ENCODE data around the gene FBF1. TPM values are rescaled to one million over a fixed set of nuclear protein-coding genes. Genes with fewer than 3 reads are reported as not detected.

Gene FBF1
- total RNA-seq, 4 donors from 2014 or later = 2.5 to 6.4 (median 5.8) TPM

DNA sequence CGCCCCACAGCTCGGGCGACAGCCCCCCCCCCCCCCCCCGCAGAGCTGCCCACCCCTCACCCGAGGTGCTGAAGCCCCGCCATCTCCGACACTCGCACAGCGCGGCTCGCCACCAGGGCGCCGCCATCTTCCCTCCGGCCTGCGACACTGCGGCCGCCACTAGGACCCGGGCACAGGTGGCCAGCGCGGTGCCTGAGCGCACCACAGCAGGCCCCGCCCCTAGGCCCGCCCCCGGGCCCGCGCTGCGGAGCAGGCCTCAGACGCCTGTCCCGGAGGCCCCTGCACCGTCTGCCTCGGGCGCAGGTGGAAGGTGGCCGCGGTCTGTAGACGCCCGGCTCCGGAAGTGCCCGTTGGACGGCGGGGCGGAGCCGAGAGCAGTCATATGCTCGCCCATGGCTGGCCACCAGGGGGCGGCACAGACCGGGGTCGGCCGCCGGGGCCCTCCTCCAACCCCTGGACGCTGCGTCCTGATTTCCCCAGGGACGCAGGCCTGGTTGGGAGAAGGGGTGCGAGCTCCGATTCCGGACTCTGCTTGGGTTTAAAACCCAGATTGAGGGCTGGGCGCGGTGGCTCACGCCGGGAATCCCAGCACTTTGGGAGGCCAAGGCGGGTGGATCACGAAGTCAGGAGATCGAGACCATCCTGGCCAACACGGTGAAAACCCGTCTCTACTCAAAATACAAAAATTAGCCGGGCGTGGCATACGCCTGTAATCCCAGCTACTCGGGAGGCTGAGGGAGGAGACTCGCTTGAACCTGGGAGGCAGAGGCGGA, 35.9 kb downstream of the FBF1 start, which contains the start of gene MRPL38:
Gene MRPL38 (minus strand): TSS at position 136 of the 773 bp plus-strand sequence. CDS start 9 bp downstream, at position 127.
- in situ Hi-C loops (cut with MboI; ENCODE audit: low sequenced_read_pairs in 4 of 4) (loop anchor here (5.0 kb wide), 1 partner anchor 102 kb away; no protein-coding TSS in a partner anchor), intact Hi-C loops (cut with DNase I; ENCODE audit: low total_unique reads) (loop anchor here (1.0 kb wide), 3 partner anchors 36 to 100 kb away; partner anchors contain the start of genes ACOX1, FBF1 and TEN1)
- peaks cover 12 to 21% of the 10 kb centered on the region in 2 donors for H3K4me1 ChIP-seq
- no peaks in the 10 kb centered on the region for H3K9me3 ChIP-seq
- peak within 1 kb of the TSS; percentile 66 to 95 (median 83) for H3K4me3 ChIP-seq
- peak within 1 kb of the TSS; percentile 92 to 95 (median 94) for H3K27ac ChIP-seq
- peaks cover 0 to 26% of the 10 kb centered on the region in 2 donors for H3K36me3 ChIP-seq
- ATAC-seq = peak; percentile 89 to 91
- peak; percentile 85 to 94 for DNase-seq
- TF ChIP-seq POLR2A (IDR thresholded peaks at IDR 0.05) = peak; percentile 66 to 67
- TF ChIP-seq, protein P1, sequence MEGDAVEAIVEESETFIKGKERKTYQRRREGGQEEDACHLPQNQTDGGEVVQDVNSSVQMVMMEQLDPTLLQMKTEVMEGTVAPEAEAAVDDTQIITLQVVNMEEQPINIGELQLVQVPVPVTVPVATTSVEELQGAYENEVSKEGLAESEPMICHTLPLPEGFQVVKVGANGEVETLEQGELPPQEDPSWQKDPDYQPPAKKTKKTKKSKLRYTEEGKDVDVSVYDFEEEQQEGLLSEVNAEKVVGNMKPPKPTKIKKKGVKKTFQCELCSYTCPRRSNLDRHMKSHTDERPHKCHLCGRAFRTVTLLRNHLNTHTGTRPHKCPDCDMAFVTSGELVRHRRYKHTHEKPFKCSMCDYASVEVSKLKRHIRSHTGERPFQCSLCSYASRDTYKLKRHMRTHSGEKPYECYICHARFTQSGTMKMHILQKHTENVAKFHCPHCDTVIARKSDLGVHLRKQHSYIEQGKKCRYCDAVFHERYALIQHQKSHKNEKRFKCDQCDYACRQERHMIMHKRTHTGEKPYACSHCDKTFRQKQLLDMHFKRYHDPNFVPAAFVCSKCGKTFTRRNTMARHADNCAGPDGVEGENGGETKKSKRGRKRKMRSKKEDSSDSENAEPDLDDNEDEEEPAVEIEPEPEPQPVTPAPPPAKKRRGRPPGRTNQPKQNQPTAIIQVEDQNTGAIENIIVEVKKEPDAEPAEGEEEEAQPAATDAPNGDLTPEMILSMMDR (IDR thresholded peaks at IDR 0.05 in 4 of 5, conservative IDR thresholded peaks at IDR 0.05 in 1 of 5) = peak in 4 of 5 experiments; percentile 97 to 100 (median 100)
- H3K27me3 ChIP-seq = no peaks in the 10 kb centered on the region

DNA sequence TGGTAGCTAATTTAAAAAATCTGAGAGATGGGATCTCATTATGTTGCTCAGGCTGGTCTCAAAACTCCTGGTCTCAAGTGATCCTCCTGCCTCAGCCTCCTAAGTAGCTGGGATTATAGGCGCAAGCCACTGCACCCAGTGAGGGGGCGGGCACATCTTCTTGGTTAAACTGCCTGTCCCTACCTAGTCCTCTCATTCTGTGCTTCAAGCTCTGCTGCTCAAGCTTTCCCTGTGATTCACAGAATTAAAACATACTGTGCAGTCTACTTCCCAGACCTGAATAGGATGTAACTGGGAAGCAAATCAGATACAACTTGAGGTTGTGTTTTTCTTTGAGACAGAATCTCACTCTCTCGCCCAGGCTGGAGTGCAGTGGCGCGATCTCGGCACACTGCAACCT, 38.4 kb downstream of the FBF1 start:
- H3K9me3 ChIP-seq = no peaks in the 10 kb centered on the region
- TF ChIP-seq, protein P1 (IDR thresholded peaks at IDR 0.05 in 4 of 5, conservative IDR thresholded peaks at IDR 0.05 in 1 of 5) = no peak
- no peak for TF ChIP-seq POLR2A (IDR thresholded peaks at IDR 0.05)
- peaks cover 14 to 23% of the 10 kb centered on the region in 2 donors for H3K4me1 ChIP-seq
- H3K27me3 ChIP-seq = no peaks in the 10 kb centered on the region
- DNase-seq (no peak), ATAC-seq (no peak)
- intact Hi-C loops (cut with DNase I; ENCODE audit: low total_unique reads) (no loop called here), in situ Hi-C loops (cut with MboI; ENCODE audit: low sequenced_read_pairs in 4 of 4) (no loop called here)
- H3K4me3 ChIP-seq = no peak overlapping the region
- peaks cover 0 to 45% of the 10 kb centered on the region in 2 donors for H3K36me3 ChIP-seq
- H3K27ac ChIP-seq = no peak overlapping the region

DNA sequence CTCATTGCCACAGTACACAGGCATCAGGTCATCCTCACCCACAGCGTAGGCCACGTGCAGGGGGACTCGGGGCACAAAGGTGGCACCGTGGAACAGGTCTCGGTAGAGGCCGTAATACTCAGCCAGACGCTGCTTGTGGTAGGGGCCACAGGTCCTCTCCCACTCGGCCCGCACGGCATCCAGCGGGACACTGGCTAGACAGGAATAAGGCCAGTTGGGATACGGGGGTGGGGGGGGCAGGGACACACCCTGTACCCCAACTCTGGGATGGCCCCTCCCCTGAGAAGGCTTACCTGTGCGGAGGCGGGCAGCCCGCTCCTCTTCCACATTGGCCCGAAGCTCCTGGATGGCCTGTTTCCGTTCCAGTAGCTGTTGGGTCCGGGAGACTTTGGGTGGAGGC, 39.1 kb downstream of the FBF1 start:
- no peak overlapping the region for H3K4me3 ChIP-seq
- DNase-seq = no peak
- H3K27ac ChIP-seq = no peak overlapping the region
- intact Hi-C loops (cut with DNase I; ENCODE audit: low total_unique reads) (no loop called here), in situ Hi-C loops (cut with MboI; ENCODE audit: low sequenced_read_pairs in 4 of 4) (no loop called here)
- peaks cover 18 to 28% of the 10 kb centered on the region in 2 donors for H3K4me1 ChIP-seq
- no peaks in the 10 kb centered on the region for H3K27me3 ChIP-seq
- H3K9me3 ChIP-seq = no peaks in the 10 kb centered on the region
- no peak for TF ChIP-seq POLR2A (IDR thresholded peaks at IDR 0.05)
- TF ChIP-seq, protein P1 (IDR thresholded peaks at IDR 0.05 in 4 of 5, conservative IDR thresholded peaks at IDR 0.05 in 1 of 5) = no peak
- ATAC-seq = no peak
- peaks cover 0 to 45% of the 10 kb centered on the region in 2 donors for H3K36me3 ChIP-seq

DNA sequence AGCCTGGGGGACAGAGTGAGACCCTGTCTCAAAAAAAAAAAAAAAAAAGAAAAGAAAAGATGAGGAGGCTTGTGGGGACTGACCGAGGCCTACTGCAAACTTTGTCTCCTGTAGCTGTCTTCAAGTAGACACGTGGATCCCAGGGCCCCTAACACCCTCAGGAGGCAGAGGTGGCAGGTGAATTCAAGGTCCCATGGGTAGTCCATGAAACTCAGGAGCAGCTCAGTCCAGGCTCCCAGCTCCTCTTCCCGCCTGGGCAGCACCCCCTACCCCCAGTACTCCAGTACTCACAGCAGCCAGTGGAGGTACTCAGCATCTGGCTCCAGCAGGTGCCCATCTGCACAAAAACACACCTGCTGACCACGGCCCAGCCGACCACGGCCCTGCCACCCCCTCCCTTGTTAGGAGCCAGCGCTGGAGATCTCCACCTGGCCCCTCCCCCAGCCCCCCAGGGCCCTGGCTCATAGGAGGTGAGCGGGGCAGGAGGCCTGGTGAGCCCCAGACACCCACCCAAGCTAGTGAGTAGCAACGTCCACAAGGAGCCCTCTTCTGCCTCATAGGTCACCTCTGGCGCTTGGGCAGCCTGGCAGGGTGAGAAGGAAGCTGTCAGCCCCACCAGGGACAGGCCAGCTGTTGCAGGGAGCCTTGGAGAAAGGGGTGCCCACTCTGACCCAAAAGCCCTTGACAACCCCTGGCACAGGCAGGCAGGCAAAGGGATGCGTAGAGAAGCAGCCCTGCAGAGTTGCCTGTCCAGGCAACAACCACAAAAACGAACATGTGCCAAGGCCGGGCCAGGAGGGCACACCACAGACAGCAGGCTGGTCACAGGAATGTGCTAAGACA, 39.9 kb downstream of the FBF1 start:
- TF ChIP-seq, protein P1 (IDR thresholded peaks at IDR 0.05 in 4 of 5, conservative IDR thresholded peaks at IDR 0.05 in 1 of 5) = no peak
- no peak for TF ChIP-seq POLR2A (IDR thresholded peaks at IDR 0.05)
- intact Hi-C loops (cut with DNase I; ENCODE audit: low total_unique reads) (no loop called here), in situ Hi-C loops (cut with MboI; ENCODE audit: low sequenced_read_pairs in 4 of 4) (no loop called here)
- no peak overlapping the region for H3K27ac ChIP-seq
- no peaks in the 10 kb centered on the region for H3K27me3 ChIP-seq
- no peak overlapping the region for H3K4me3 ChIP-seq
- DNase-seq (no peak), ATAC-seq (no peak)
- H3K9me3 ChIP-seq = no peaks in the 10 kb centered on the region
- H3K36me3 ChIP-seq = peaks cover 0 to 45% of the 10 kb centered on the region in 2 donors
- peaks cover 18 to 29% of the 10 kb centered on the region in 2 donors for H3K4me1 ChIP-seq
